HEK293T (cell line): ENCODE measurements around the gene ILKAP.

Experiments
- ARNT ChIP-seq: fragments of 450-650 bp; IDR thresholded peaks from 2 replicates; pipeline ENCODE4 v1.6.1; 2017; ENCODE audit warnings: mild to moderate bottlenecking
- BHLHE40 ChIP-seq: fragments of 450-650 bp; IDR thresholded peaks from 2 replicates; pipeline ENCODE4 v1.6.1; 2016; ENCODE audit warnings: mild to moderate bottlenecking, moderate library complexity, borderline replicate concordance
- CTBP1 ChIP-seq: fragments of 450-650 bp; IDR thresholded peaks from 2 replicates; pipeline ENCODE4 v1.6.1; 2016; ENCODE audit warnings: borderline replicate concordance
- ELF4 ChIP-seq: fragments of 450-650 bp; IDR thresholded peaks from 2 replicates; pipeline ENCODE4 v1.6.1; 2017; ENCODE audit warnings: antibody characterized with exemption
- FOXA1 ChIP-seq: fragments of 450-650 bp; IDR thresholded peaks from 2 replicates; pipeline ENCODE4 v1.6.1; 2016; ENCODE audit warnings: mild to moderate bottlenecking
- FOXK2 ChIP-seq: fragments of 450-650 bp; IDR thresholded peaks from 2 replicates; pipeline ENCODE4 v1.6.1; 2016; ENCODE audit warnings: mild to moderate bottlenecking
- HDGF ChIP-seq: fragments of 450-650 bp; IDR thresholded peaks from 2 replicates; pipeline ENCODE4 v1.6.1; 2017; ENCODE audit warnings: antibody characterized with exemption, borderline replicate concordance
- SP1 ChIP-seq: fragments of 450-650 bp; IDR thresholded peaks from 2 replicates; pipeline ENCODE4 v1.6.1; 2017
- SUZ12 ChIP-seq: fragments of 450-650 bp; IDR thresholded peaks from 2 replicates; pipeline ENCODE4 v1.6.1; 2016; ENCODE audit warnings: mild to moderate bottlenecking
- TARDBP ChIP-seq: fragments of 450-650 bp; IDR thresholded peaks from 2 replicates; pipeline ENCODE4 v1.6.1; 2016
- ZNF384 ChIP-seq: fragments of 450-650 bp; IDR thresholded peaks from 2 replicates; pipeline ENCODE4 v1.6.1; 2016

- TF ChIP-seq TARDBP = no peak
- no peak for TF ChIP-seq SUZ12
- TF ChIP-seq CTBP1 = no peak
- TF ChIP-seq FOXK2 = no peak
- TF ChIP-seq HDGF = no peak
- no peak for TF ChIP-seq BHLHE40
- no peak for TF ChIP-seq FOXA1
- no peak for TF ChIP-seq ARNT
- TF ChIP-seq ZNF384 = no peak
- TF ChIP-seq SP1 = no peak
- no peak for TF ChIP-seq ELF4
These were observed 74.9 kb downstream of the ILKAP start for GRCh38 chr2:238128534-238129001.
